Effector memory CD4-positive, alpha-beta T cell (primary cell): ENCODE measurements around the gene TMEFF2.

Source experiments
- DNase-seq, 3 donors: peaks; one replicate each; pipeline ENCODE4 v3.0.0-alpha.2; 2020
- H3K27ac ChIP-seq: 2 replicates; pipeline ENCODE4 v1.7.0; 2013; ENCODE audit warnings: mild to moderate bottlenecking, low read length, moderate library complexity; ENCODE audit not compliant: insufficient read depth, poor library complexity, severe bottlenecking
- H3K27me3 ChIP-seq: replicated peaks from 2 replicates; pipeline ENCODE4 v1.7.0; 2013; ENCODE audit warnings: mild to moderate bottlenecking, low read length; ENCODE audit not compliant: insufficient read depth, control insufficient read depth, poor library complexity, severe bottlenecking
- H3K36me3 ChIP-seq: 2 replicates; pipeline ENCODE4 v1.7.0; 2013; ENCODE audit warnings: mild to moderate bottlenecking, low read length, moderate library complexity; ENCODE audit not compliant: control insufficient read depth, insufficient read depth
- H3K4me1 ChIP-seq: 2 replicates; pipeline ENCODE4 v1.7.0; 2013; ENCODE audit warnings: low read length, mild to moderate bottlenecking; ENCODE audit not compliant: control insufficient read depth, insufficient read depth, poor library complexity, severe bottlenecking
- H3K4me3 ChIP-seq: 2 replicates; pipeline ENCODE4 v1.7.0; 2013; ENCODE audit warnings: low read length, low read depth, mild to moderate bottlenecking; ENCODE audit not compliant: insufficient read depth, poor library complexity, severe bottlenecking
- H3K9me3 ChIP-seq: 2 replicates; pipeline ENCODE4 v1.7.0; 2013; ENCODE audit warnings: mild to moderate bottlenecking, low read length, moderate library complexity; ENCODE audit not compliant: control insufficient read depth

The TMEFF2 gene

GRCh38 chr2:191961556-191961955 lies 233.2 kb downstream of the TMEFF2 start:
- Histone ChIP-seq H3K36me3 (no peaks in the 10 kb centered on the region), H3K4me1 (no peaks in the 10 kb centered on the region), H3K27ac (no peak overlapping the region), H3K4me3 (no peak overlapping the region), H3K27me3 (no peaks in the 10 kb centered on the region), H3K9me3 (no peaks in the 10 kb centered on the region)
- no peak for DNase-seq

DNA sequence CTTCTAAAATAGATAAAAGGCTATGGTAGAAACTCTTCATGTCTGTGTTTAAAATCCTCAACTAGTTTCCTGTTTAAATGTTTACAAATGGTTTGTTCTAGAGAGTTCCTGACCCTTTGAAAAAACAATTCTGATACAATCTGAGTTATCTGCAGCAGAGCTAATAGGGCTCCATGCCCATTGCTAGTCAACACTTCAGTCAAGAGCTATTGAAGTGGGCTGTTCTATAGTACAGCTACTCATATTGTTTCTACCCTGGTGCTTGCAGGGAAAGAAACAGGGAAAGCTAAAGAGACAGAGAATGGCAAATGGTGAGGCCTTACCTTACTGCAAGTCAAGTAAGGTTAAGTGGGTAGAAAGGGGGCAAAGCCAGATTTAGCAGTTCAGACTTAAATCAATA lies 235.5 kb downstream of the TMEFF2 start:
- Histone ChIP-seq H3K9me3 (no peaks in the 10 kb centered on the region), H3K27me3 (no peaks in the 10 kb centered on the region), H3K27ac (no peak overlapping the region), H3K4me1 (no peaks in the 10 kb centered on the region), H3K4me3 (no peak overlapping the region), H3K36me3 (no peaks in the 10 kb centered on the region)
- no peak for DNase-seq

DNA sequence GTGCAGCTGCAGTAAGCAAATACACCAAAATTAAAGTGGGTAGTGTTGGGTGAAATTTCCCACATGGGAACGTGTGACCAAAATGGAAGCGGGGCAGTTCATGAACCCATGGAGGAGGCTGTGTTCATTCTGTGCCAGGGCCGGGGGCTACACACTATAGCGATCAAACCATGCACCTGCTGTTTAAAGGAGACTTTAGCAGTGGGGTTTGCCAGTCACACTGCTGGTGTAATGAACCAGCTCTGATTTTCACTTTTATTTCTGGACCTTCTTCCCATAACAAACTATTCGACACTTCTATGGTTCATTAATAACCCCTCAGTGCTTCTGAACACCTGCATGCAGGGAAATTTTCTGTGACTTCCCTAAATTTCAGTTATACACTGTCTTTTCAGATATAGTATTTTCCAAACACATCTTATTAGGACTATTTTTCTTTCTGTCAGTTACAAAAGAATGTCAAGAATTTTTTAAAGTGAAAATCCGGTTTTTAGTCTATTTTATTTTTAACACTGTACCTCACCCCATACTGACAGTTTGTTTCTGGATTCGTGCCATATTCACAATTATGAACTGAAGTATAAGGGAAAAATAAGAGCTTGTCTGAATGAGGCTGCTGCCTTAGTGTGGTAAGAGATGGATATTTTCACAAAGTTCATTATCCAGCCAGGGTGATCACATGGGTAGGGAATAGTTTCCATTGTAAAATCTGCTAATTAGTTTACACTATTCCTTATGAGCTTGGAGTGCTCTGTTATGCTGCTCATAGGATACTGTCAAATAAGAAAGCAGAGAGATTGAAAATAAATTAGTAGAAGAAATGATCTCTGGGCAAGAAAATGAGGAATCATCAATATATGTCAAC lies 236.5 kb downstream of the TMEFF2 start:
- H3K9me3 ChIP-seq = no peaks in the 10 kb centered on the region
- H3K27me3 ChIP-seq = no peaks in the 10 kb centered on the region
- no peaks in the 10 kb centered on the region for H3K4me1 ChIP-seq
- no peak overlapping the region for H3K27ac ChIP-seq
- DNase-seq = no peak
- no peaks in the 10 kb centered on the region for H3K36me3 ChIP-seq
- no peak overlapping the region for H3K4me3 ChIP-seq

DNA sequence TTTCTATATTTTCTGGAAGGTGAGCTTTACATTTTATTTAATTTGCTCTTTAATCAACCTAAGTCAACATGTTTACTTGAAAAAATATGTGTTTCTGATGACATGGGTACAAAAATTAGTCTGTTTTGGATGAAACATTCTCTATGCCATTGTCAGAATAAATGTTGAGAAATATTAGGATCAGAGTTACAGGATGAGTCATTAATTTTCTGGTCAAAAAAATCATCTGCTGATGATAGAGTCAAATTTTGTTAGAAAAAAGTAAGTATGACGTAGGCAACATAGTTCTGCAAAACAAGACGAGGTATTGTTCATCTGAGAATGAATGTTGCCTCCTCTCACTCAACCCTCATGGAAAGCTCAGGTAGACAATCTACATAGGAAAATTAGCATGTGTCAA lies 240.3 kb downstream of the TMEFF2 start:
- Histone ChIP-seq H3K36me3 (no peaks in the 10 kb centered on the region), H3K27me3 (no peaks in the 10 kb centered on the region), H3K4me3 (no peak overlapping the region), H3K9me3 (no peaks in the 10 kb centered on the region), H3K4me1 (no peaks in the 10 kb centered on the region), H3K27ac (no peak overlapping the region)
- no peak for DNase-seq

DNA sequence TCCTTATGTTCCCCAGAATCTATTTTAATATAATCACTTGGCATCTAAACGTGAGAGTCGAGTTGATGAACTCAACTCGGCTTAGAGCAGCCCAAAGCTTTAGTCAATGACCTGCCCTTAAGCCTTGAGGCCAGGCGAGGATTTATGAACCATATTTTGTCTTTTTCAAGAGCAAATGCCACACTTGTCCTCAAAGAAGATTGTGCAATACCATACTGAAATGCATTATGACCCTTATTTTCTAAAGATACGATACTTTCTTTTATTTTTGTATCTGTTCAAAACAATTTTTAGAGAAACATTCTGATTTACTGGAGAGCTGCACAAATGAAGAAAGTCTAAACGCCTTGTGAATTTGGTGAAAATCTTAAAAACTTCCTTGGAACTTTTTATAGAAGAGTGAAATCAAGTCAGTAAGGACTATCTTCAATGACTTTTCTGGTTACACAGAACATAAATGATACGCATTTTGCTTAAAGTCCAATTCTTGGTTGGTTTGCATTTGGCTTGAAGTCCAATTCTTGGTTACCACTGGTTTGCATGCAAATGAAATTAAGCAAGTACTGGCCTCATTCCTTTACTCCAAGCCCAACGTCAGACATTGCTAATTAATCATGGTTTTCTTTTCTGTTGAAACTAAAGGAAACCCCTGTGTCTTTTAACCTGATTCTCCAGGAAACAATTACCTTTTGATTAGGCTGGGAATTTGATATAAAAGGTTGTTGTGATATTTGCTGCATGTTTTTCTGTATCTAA lies 242.0 kb downstream of the TMEFF2 start:
- Histone ChIP-seq H3K4me1 (no peaks in the 10 kb centered on the region), H3K27me3 (no peaks in the 10 kb centered on the region), H3K36me3 (no peaks in the 10 kb centered on the region), H3K27ac (no peak overlapping the region), H3K9me3 (no peaks in the 10 kb centered on the region), H3K4me3 (no peak overlapping the region)
- DNase-seq = no peak

GRCh38 chr2:191951832-191952231 lies 242.9 kb downstream of the TMEFF2 start:
- no peak for DNase-seq
- Histone ChIP-seq H3K27me3 (no peaks in the 10 kb centered on the region), H3K4me1 (no peaks in the 10 kb centered on the region), H3K9me3 (no peaks in the 10 kb centered on the region), H3K36me3 (no peaks in the 10 kb centered on the region), H3K4me3 (no peak overlapping the region), H3K27ac (no peak overlapping the region)

DNA sequence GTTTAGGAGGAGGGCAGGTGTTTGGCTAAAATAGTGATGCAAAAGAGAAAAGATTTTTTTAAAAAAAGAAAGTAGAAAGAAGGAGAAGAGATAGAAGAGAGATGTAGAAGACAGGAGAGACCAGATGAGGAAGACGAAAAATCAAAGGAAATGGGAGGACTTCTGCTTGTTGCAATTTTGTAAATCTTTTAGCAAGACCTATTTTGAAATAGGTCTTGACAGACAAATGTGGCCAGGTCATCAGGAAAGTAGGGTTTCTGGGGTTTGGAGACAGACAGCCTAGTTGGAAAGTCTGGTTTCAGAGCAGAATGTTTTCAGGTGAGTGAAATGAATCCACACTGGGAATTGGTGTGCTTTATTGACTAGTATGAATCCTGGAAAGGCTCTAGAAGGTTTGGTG lies 243.4 kb downstream of the TMEFF2 start:
- H3K27ac ChIP-seq = no peak overlapping the region
- no peaks in the 10 kb centered on the region for H3K36me3 ChIP-seq
- DNase-seq = no peak
- H3K4me3 ChIP-seq = no peak overlapping the region
- H3K4me1 ChIP-seq = no peaks in the 10 kb centered on the region
- H3K9me3 ChIP-seq = no peaks in the 10 kb centered on the region
- no peaks in the 10 kb centered on the region for H3K27me3 ChIP-seq

DNA sequence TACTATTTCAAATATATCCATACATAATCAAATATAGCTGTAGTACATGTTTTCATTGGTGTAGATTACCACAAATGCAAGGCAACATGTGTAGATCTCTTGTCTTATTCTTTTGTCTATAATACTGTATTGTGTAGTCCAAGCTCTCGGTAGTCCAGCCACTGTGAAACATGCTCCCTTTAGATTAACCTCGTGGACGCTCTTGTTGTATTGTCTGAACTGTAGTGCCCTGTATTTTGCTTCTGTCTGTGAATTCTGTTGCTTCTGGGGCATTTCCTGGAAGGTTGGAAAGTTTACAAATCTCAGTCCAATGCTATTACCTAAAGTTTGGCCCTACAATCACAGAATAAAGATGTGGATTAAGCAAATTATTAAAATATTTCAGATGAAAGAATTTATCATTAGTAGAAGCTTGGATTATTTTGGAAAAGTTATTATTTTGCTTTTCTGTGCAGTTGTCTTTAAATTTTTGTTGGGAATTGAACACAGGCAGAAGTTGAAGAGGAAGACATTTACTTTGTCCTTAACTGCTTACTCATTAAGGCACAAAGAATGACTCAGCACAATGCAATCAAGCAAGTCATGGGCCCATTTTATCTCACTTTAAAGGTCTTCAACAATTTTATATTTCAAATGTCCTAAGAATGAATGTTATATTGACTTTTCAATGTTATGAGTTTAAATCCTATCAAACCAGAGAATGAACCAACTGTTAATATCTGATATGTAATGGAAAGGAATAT lies 244.4 kb downstream of the TMEFF2 start:
- H3K4me3 ChIP-seq = no peak overlapping the region
- H3K9me3 ChIP-seq = no peaks in the 10 kb centered on the region
- H3K27ac ChIP-seq = no peak overlapping the region
- DNase-seq = no peak
- H3K4me1 ChIP-seq = no peaks in the 10 kb centered on the region
- H3K27me3 ChIP-seq = no peaks in the 10 kb centered on the region
- no peaks in the 10 kb centered on the region for H3K36me3 ChIP-seq

DNA sequence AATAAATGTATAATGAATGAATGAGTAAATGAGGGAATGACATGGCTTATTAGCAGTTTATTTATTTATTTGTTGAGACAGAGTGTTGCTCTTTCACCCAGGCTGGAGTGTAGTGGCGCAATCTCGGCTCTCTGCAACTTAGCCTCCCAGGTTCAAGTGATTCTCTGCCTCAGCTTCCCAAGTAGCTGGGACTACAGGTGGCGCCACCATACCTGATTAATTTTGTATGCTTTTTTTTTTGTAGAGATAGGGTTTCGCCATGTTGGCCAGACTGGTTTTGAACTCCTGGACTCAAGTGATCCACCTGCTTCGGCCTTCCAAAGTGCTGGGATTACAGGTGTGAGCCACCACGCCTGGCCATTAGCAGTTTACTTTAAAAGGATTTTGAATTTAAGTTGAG lies 247.5 kb downstream of the TMEFF2 start:
- no peaks in the 10 kb centered on the region for H3K36me3 ChIP-seq

More for the DNA sequence above, 247.5 kb downstream of the TMEFF2 start:
- Histone ChIP-seq H3K27me3 (no peaks in the 10 kb centered on the region), H3K27ac (no peak overlapping the region), H3K4me3 (no peak overlapping the region), H3K4me1 (no peaks in the 10 kb centered on the region), H3K9me3 (no peaks in the 10 kb centered on the region)
- DNase-seq = no peak
